PFSK-1 (cell line): ENCODE measurements around the gene ACOT7.

Experiments used
- FOXP2 ChIP-seq: optimal IDR thresholded peaks from 2 replicates; pipeline ENCODE3; 2011; ENCODE audit warnings: borderline replicate concordance, control low read depth, inconsistent platforms; ENCODE audit not compliant: insufficient read depth; ENCODE audit errors: extremely low read length, extremely low read depth
- POLR2AphosphoS5 ChIP-seq: IDR thresholded peaks from 2 replicates; pipeline ENCODE4 v1.6.1; 2012; ENCODE audit warnings: low read depth, mild to moderate bottlenecking, control low read depth, low read length, moderate library complexity
- SIN3A ChIP-seq: IDR thresholded peaks from 2 replicates; pipeline ENCODE4 v1.6.1; 2012; ENCODE audit warnings: mild to moderate bottlenecking, low read length, moderate library complexity, borderline replicate concordance; ENCODE audit not compliant: insufficient read depth
- TAF1 ChIP-seq: IDR thresholded peaks from 2 replicates; pipeline ENCODE4 v1.6.1; 2012; ENCODE audit warnings: low read length, control low read depth, borderline replicate concordance; ENCODE audit not compliant: insufficient read depth
- TF ChIP-seq, protein P1 (sequence below), 2 experiments: IDR thresholded peaks; 2 replicates each; pipeline versions ENCODE4 v1.6.1 to v1.8.0; 2011 to 2012; ENCODE audit warnings: low read depth in 2 of 2, low read length in 2 of 2, control low read depth in 1 of 2, inconsistent platforms in 1 of 2, mild to moderate bottlenecking in 1 of 2, moderate library complexity in 1 of 2; ENCODE audit not compliant: insufficient read depth in 1 of 2

Gene ACOT7

DNA sequence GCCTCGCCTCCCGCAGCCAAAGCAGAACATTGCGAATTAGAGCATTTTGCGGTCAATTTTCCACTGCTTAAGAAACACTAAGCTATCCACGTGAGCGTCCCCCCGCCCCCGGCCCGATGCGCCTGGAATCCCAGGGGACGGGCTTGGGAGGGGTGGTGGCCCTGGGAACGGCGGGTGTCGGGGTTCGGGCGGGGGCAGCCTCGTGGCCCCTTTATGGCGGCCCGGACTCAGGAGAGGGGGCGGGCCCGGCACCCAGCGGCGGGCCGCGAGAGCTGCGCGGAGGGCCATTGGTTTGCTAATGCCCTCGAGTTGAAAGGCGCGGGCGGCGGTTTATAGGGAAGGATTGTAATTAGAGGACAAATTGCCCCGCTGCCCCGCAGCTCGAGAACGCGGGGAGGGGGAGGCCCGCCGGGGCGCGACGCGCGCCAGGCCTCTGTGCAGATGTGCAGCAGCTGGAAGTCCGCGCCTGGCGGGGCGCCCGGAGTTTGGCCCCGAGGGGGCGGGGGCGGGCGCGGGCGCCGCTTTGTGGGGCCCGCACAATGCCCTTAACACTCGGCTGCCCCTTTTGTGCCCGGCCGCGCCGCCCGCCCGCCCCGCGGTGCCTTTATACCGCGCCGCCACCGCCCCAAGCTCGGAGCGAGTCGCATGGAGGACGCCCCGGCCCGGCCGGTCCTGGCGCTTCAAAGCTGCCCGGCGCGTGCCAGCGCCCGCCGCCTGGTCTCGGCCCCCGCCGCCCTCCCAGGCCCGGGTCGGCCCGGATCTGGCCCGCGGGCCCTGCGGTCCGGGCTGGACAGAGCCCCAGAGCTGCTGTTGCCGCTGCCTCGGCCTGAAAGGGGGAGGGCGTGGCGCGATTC, 151.5 kb downstream of the ACOT7 start:
- TF ChIP-seq, protein P1, sequence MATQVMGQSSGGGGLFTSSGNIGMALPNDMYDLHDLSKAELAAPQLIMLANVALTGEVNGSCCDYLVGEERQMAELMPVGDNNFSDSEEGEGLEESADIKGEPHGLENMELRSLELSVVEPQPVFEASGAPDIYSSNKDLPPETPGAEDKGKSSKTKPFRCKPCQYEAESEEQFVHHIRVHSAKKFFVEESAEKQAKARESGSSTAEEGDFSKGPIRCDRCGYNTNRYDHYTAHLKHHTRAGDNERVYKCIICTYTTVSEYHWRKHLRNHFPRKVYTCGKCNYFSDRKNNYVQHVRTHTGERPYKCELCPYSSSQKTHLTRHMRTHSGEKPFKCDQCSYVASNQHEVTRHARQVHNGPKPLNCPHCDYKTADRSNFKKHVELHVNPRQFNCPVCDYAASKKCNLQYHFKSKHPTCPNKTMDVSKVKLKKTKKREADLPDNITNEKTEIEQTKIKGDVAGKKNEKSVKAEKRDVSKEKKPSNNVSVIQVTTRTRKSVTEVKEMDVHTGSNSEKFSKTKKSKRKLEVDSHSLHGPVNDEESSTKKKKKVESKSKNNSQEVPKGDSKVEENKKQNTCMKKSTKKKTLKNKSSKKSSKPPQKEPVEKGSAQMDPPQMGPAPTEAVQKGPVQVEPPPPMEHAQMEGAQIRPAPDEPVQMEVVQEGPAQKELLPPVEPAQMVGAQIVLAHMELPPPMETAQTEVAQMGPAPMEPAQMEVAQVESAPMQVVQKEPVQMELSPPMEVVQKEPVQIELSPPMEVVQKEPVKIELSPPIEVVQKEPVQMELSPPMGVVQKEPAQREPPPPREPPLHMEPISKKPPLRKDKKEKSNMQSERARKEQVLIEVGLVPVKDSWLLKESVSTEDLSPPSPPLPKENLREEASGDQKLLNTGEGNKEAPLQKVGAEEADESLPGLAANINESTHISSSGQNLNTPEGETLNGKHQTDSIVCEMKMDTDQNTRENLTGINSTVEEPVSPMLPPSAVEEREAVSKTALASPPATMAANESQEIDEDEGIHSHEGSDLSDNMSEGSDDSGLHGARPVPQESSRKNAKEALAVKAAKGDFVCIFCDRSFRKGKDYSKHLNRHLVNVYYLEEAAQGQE (IDR thresholded peaks at IDR 0.05; ENCODE audit: insufficient read depth in 1 of 2, low read depth in 2 of 2, low read length in 2 of 2), result peak; percentile 43 to 77; a peak in 3 of 4 replicates
- TF ChIP-seq FOXP2, result no peak

DNA sequence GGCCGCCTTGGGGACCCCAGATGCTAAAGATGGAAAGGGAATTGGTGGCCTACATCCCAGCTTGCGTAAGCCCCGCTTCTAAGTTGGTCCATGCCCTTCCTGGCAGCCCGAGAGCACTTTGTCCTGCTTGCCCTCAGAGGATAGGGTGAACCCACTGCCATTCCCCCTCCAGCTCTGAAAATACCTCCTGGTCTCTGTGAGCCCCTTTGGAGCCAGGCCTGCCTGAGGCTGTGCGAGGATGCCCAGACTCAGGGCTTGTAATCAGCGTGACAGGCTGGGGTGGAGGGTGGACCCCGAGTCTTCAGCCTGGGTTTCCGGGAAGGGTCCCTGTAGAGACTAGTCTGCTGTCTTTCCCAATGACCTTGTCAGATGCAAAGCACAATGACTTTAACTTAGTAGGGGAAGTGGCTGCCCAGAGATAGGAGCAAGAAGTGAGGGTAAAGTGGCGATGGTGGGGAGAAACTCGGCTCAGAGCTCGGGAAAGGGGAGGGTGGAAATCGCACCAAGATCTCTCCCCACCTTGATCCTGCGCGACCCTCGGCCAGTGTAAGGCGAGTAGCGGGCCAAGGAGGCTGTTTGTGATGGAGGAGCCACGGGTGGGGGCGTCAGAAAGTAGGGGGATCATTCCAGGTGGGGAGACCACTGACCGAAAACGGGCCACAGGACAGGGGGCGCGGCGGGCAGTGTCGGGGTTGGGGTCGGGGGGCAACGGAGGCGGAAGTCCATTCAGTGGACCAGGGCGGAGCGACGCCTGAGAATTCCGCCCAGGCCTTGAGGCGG, 152.3 kb downstream of the ACOT7 start:
- TF ChIP-seq SIN3A (no peak), TAF1 (no peak), POLR2AphosphoS5 (no peak), FOXP2 (no peak)
- TF ChIP-seq, protein P1 (IDR thresholded peaks at IDR 0.05; ENCODE audit: insufficient read depth in 1 of 2, low read depth in 2 of 2, low read length in 2 of 2), result no peak

DNA sequence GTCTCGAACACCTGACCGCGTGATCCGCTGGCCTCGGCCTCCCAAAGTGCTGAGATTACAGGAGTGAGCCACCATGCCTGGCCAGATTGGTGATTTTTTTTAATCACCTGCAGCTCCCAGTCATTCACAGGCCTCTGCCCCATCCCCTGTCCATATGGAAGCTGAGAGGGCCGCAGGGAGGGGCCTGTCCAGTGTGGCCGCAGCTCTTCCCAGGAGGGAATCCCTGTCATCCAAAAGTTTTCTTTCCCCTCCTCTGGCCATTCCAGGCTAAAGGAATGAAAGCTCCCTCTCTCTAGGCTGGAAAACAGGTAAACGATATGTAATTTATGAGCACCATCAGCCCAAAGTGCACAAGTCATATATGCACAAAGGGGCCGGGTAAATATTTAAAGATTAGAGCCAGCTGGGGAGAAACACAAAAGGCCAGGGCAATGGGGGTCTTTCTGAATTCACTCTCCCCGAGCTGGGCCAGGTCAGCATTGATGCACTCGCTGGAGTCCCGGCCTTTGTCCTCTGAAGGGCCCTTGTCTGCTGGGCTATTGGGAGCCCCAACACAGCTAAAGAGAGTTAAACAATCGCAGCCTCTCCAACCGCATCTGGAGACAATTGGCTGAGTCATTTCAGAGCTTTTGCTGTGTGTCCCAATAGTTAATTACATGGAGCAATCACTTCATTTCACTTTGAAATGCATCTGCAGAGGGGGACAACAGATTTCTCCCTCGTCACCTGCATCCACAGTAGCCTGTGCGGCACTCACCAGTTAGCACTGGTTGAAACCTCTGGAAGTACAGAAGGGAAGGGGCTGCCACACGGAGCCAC, 153.4 kb downstream of the ACOT7 start:
- TF ChIP-seq SIN3A, result no peak
- TF ChIP-seq, protein P1 (IDR thresholded peaks at IDR 0.05; ENCODE audit: insufficient read depth in 1 of 2, low read depth in 2 of 2, low read length in 2 of 2), result no peak
- no peak for TF ChIP-seq POLR2AphosphoS5
- no peak for TF ChIP-seq TAF1
- TF ChIP-seq FOXP2, result no peak

DNA sequence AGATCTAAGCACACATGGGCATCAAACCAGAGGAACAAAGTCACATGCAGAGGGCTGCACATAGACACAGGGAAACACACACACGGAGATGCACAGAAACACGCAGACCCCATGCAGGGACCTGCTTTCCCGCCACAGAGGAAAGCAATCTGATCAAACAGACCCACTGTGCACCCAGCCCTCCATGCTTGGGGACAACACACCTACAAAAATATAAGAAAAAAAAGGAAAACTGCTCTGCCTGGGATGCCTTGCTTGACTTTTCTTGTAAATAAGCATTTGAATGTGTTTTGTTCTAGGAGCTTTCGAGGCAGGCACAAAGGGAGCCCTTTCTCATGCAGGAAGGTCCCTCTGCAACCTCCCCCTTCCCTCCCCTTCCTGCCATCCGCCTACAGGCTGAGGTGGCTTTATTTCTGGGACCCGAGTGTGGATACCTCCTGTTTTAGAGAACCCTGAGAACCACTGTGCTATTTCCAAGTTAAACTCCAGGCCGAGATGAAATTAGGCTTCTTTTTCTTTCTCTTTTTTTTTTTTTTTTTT, 154.3 kb downstream of the ACOT7 start:
- TF ChIP-seq POLR2AphosphoS5 (no peak), SIN3A (no peak), FOXP2 (no peak), TAF1 (no peak)
- TF ChIP-seq, protein P1 (IDR thresholded peaks at IDR 0.05; ENCODE audit: insufficient read depth in 1 of 2, low read depth in 2 of 2, low read length in 2 of 2), result no peak
